GM20000 (cell line): ENCODE results near the gene NBPF1.
"Not testable (repeated sequence)": the region's sequence is repeated elsewhere in the genome, so short reads cannot be mapped to it uniquely, and the experiment has no call there.

ENCODE experiments used
- DNase-seq: peaks from one replicate; pipeline ENCODE4 v3.0.0; 2012; ENCODE audit warnings: low spot score
- TF ChIP-seq, protein P1 (sequence below): IDR thresholded peaks from 2 replicates; pipeline ENCODE4 v1.5.1; 2012; ENCODE audit warnings: mild to moderate bottlenecking, control low read depth; ENCODE audit errors: extremely low read depth, missing control alignments

The NBPF1 gene

GRCh38 chr1:16631248-16632043 lies 18.1 kb upstream of the NBPF1 start:
- no peak for DNase-seq
- TF ChIP-seq, protein P1, sequence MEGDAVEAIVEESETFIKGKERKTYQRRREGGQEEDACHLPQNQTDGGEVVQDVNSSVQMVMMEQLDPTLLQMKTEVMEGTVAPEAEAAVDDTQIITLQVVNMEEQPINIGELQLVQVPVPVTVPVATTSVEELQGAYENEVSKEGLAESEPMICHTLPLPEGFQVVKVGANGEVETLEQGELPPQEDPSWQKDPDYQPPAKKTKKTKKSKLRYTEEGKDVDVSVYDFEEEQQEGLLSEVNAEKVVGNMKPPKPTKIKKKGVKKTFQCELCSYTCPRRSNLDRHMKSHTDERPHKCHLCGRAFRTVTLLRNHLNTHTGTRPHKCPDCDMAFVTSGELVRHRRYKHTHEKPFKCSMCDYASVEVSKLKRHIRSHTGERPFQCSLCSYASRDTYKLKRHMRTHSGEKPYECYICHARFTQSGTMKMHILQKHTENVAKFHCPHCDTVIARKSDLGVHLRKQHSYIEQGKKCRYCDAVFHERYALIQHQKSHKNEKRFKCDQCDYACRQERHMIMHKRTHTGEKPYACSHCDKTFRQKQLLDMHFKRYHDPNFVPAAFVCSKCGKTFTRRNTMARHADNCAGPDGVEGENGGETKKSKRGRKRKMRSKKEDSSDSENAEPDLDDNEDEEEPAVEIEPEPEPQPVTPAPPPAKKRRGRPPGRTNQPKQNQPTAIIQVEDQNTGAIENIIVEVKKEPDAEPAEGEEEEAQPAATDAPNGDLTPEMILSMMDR, result no peak

GRCh38 chr1:16630661-16631247 lies 17.4 kb upstream of the NBPF1 start:
- peak; percentile 52 for DNase-seq
- TF ChIP-seq, protein P1, result no peak

DNA sequence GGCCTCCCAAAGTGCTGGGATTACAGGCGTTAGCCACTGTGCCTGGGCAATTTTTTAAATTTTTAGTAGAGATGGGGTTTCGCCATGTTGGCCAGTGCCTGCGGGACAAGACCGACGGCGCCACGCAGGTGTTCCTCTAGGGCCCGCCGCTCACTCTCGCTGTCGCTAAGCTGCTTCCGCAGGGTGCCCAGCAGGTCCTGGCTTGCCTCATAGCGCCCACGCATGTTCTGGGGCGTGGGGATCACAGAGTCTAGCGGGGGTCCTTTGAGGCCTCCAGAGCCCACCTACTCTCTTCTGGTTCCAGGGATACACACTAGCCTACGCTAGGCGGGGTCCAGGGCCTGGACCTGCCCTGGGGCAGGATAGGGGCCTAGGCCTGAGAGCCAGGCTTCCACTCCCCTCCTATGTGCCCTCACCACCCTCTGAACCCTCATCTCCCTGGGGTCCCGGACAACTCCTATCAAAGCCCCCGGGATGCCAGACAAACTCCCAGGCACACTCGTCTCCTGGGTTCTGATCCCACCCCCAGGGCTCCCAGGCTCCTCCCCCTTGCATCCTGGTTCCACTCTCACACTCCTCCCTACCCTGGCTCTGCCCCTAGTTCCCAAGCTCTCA lies 16.7 kb upstream of the NBPF1 start:
- not testable (repeated sequence) for DNase-seq

GRCh38 chr1:16628361-16629111 lies 15.2 kb upstream of the NBPF1 start:
- no peak for DNase-seq
- TF ChIP-seq, protein P1, result no peak

- DNase-seq, result not testable (repeated sequence)
Measured at GRCh38 chr1:16626409-16626983, 13.1 kb upstream of the NBPF1 start.

GRCh38 chr1:16625497-16626408 lies 12.4 kb upstream of the NBPF1 start:
- DNase-seq, result peak; percentile 52
- TF ChIP-seq, protein P1, result no peak

GRCh38 chr1:16623812-16624719 lies 10.7 kb upstream of the NBPF1 start:
- DNase-seq, result peak; percentile 52

GRCh38 chr1:16623337-16623736 lies 10.0 kb upstream of the NBPF1 start:
- DNase-seq, result not testable (repeated sequence)

DNA sequence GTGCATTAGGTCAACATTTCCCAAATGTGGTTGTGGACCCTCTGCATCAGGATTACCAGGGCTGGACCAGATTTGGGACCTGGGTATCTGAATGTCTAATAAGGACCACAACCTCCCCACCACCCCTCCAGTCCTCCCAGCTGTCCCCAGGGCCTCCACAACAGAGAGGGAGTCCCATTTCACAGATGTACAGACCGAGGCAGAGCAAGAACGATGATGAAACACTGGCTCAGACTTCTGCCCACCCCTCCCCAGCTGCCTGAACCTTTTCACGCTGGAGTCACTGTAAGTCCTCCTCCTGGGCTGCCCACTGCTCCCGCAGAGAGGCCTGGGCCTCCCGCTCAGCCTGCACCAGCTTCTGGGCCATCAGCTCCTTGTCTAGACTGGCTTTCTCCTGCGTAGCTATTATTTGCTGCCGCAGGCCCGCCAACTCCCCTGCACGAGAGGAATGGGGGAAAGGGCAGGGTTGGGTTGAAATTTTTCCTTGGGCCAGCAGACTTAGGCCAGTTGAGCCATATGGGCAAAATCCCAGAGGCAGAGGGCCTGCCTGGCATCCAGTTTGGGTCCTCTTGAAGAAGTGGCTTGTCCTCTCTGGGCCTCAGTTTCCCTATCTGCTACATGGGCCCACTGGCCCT lies 8.4 kb upstream of the NBPF1 start:
- DNase-seq, result peak; percentile 69
